Measurements from ENCODE around the gene APBB2. TPM values are rescaled to one million over a fixed set of nuclear protein-coding genes. Genes with fewer than 3 reads are reported as not detected.

APBB2 gene
- total and polyA plus RNA-seq, 10 of the 15 experiments (the other 5 are each of a cell fraction or from before 2014, with no cell fraction given) = 2.7 to 24.6 (median 19.0) TPM

DNA sequence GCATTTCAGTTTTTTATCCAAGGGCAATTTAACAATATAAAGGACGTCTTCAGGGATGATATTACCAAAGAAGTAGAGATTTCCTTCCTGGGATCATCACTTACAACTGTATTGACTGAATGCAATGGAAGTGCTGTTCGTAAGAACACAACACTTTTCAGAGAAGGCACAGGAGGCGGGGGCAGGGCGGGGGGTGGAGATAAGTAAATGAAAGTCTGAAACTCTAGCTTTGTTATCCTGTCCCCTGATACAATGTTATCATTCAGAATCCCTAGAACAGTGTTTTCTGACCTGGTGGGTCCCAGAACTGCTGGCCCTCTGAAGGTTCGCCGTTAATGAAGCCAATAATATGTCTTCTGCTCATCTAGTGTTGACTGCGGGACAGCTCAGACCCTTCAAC, 340.0 kb downstream of the APBB2 start:
- POLR2A ChIA-PET = interaction anchor here (0.5 kb wide), 1 partner anchor 20 kb away, joined by 4 read pairs; no protein-coding TSS in a partner anchor
- ATAC-seq (no peak), FAIRE-seq (no peak), DNase-seq (ENCODE audit: low read depth, low spot score) (no peak)
- BruUV-seq (replicated peaks) = no TSS peak
- TF ChIP-seq ZNF384 (IDR thresholded peaks at IDR 0.05; ENCODE audit: borderline replicate concordance, low read depth, low read length) = no peak
- no peak for TF ChIP-seq YBX1 (IDR thresholded peaks at IDR 0.05)
- TF ChIP-seq KAT2A (conservative IDR thresholded peaks at IDR 0.05; ENCODE audit: control insufficient read depth, low read depth, low read length) = no peak
- no peak for TF ChIP-seq CEBPB (IDR thresholded peaks at IDR 0.05; ENCODE audit: borderline replicate concordance in 1 of 2, low read depth in 2 of 2, low read length in 2 of 2)
- no peak overlapping the region for H3K27ac ChIP-seq (ENCODE audit: control insufficient read depth, insufficient read depth)
- no peak overlapping the region for H3K4me2 ChIP-seq (ENCODE audit: control insufficient read depth, insufficient read depth)
- no peak overlapping the region for H3K9ac ChIP-seq (ENCODE audit: control insufficient read depth, insufficient read depth, low read length)
- SMC1A ChIA-PET (ENCODE audit: uncharacterized antibody, unreplicated experiment) = interaction anchor here (1.0 to 2.2 kb wide), 3 partner anchors 10 to 25 kb away, joined by 4 to 12 read pairs (median 5); no protein-coding TSS in a partner anchor
- H3K36me3 ChIP-seq (ENCODE audit: control insufficient read depth in 2 of 2, insufficient read depth in 2 of 2, low read length in 1 of 2) = no peaks in the 10 kb centered on the region
- RAD21 ChIA-PET (ENCODE audit: unreplicated experiment) = no interaction called here
- H3K9me3 ChIP-seq (replicated peaks; ENCODE audit: control insufficient read depth, insufficient read depth, low read length) = no peaks in the 10 kb centered on the region
- H3K4me3 ChIP-seq = no peak overlapping the region
- no peaks in the 10 kb centered on the region for H3K79me2 ChIP-seq (ENCODE audit: control insufficient read depth, insufficient read depth, low read length)
- H2AFZ ChIP-seq (ENCODE audit: control insufficient read depth, low read depth, low read length) = no peak overlapping the region
- intact Hi-C loops (cut with micrococcal nuclease; ENCODE audit: unreplicated experiment) (no loop called here), in situ Hi-C loops (cut with MboI) (no loop called here)
- H4K20me1 ChIP-seq (ENCODE audit: control insufficient read depth, insufficient read depth) = no peaks in the 10 kb centered on the region
- WGBS (ENCODE audit: insufficient coverage, insufficient replicate concordance, low lambda C conversion rate, missing lambda C conversion rate) = 78% methylated on average over 7 of the region's 7 CpGs
- H3K27me3 ChIP-seq (replicated peaks in 1 of 2; ENCODE audit: control insufficient read depth in 2 of 2, insufficient read depth in 2 of 2, low read length in 1 of 2) = no peaks in the 10 kb centered on the region
- CTCF ChIA-PET = interaction anchor here (0.8 to 1.6 kb wide), 3 partner anchors 18 to 34 kb away, joined by 3 to 5 read pairs (median 4); no protein-coding TSS in a partner anchor
- no peaks in the 10 kb centered on the region for H3K4me1 ChIP-seq (ENCODE audit: control insufficient read depth, insufficient read depth, low read length)

DNA sequence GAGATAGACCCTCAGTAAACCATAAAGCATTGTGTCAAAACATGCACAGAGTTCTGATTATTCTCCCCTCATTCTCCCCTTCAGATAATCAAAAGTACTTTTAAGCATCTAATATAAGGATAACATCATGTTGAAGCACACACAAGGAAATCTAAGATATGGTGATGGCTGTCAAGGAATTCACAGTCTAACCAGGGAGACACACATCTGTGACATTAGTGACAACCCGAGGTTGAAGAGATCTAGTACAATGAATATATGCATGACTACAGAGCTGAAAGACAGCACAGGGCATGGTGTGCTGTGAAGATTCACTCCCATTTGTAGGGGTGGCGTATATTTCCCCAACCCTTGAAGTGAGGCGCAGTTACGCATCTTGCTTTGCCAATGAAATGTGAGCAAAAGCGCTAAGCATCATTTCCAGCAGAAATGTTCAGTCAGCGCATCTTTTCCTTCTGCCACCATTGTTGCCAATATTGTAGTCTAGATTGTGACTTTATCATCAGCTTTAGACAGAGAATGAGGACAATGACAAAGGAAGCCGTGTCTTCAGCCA, 342.6 kb downstream of the APBB2 start:
- intact Hi-C loops (cut with micrococcal nuclease; ENCODE audit: unreplicated experiment) (no loop called here), in situ Hi-C loops (cut with MboI) (no loop called here)
- Histone ChIP-seq H3K27me3 (replicated peaks in 1 of 2; ENCODE audit: control insufficient read depth in 2 of 2, insufficient read depth in 2 of 2, low read length in 1 of 2) (no peaks in the 10 kb centered on the region), H3K4me3 (no peak overlapping the region), H3K4me1 (ENCODE audit: control insufficient read depth, insufficient read depth, low read length) (no peaks in the 10 kb centered on the region), H4K20me1 (ENCODE audit: control insufficient read depth, insufficient read depth) (no peaks in the 10 kb centered on the region), H3K9ac (ENCODE audit: control insufficient read depth, insufficient read depth, low read length) (no peak overlapping the region), H3K27ac (ENCODE audit: control insufficient read depth, insufficient read depth) (no peak overlapping the region), H3K4me2 (ENCODE audit: control insufficient read depth, insufficient read depth) (no peak overlapping the region), H3K79me2 (ENCODE audit: control insufficient read depth, insufficient read depth, low read length) (no peaks in the 10 kb centered on the region), H2AFZ (ENCODE audit: control insufficient read depth, low read depth, low read length) (no peak overlapping the region), H3K36me3 (ENCODE audit: control insufficient read depth in 2 of 2, insufficient read depth in 2 of 2, low read length in 1 of 2) (no peaks in the 10 kb centered on the region), H3K9me3 (replicated peaks; ENCODE audit: control insufficient read depth, insufficient read depth, low read length) (no peaks in the 10 kb centered on the region)
- ChIA-PET POLR2A (no interaction called here), CTCF (no interaction called here), RAD21 (ENCODE audit: unreplicated experiment) (no interaction called here), SMC1A (ENCODE audit: uncharacterized antibody, unreplicated experiment) (no interaction called here)
- BruUV-seq (replicated peaks) = no TSS peak
- DNase-seq (ENCODE audit: low read depth, low spot score) (no peak), ATAC-seq (no peak), FAIRE-seq (no peak)
- 83% methylated on average over 7 of the region's 7 CpGs for WGBS (ENCODE audit: insufficient coverage, insufficient replicate concordance, low lambda C conversion rate, missing lambda C conversion rate)
- TF ChIP-seq, protein P1, sequence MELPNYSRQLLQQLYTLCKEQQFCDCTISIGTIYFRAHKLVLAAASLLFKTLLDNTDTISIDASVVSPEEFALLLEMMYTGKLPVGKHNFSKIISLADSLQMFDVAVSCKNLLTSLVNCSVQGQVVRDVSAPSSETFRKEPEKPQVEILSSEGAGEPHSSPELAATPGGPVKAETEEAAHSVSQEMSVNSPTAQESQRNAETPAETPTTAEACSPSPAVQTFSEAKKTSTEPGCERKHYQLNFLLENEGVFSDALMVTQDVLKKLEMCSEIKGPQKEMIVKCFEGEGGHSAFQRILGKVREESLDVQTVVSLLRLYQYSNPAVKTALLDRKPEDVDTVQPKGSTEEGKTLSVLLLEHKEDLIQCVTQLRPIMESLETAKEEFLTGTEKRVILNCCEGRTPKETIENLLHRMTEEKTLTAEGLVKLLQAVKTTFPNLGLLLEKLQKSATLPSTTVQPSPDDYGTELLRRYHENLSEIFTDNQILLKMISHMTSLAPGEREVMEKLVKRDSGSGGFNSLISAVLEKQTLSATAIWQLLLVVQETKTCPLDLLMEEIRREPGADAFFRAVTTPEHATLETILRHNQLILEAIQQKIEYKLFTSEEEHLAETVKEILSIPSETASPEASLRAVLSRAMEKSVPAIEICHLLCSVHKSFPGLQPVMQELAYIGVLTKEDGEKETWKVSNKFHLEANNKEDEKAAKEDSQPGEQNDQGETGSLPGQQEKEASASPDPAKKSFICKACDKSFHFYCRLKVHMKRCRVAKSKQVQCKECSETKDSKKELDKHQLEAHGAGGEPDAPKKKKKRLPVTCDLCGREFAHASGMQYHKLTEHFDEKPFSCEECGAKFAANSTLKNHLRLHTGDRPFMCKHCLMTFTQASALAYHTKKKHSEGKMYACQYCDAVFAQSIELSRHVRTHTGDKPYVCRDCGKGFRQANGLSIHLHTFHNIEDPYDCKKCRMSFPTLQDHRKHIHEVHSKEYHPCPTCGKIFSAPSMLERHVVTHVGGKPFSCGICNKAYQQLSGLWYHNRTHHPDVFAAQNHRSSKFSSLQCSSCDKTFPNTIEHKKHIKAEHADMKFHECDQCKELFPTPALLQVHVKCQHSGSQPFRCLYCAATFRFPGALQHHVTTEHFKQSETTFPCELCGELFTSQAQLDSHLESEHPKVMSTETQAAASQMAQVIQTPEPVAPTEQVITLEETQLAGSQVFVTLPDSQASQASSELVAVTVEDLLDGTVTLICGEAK (IDR thresholded peaks at IDR 0.05; ENCODE audit: borderline replicate concordance) = no peak
- TF ChIP-seq RB1 (IDR thresholded peaks at IDR 0.05; ENCODE audit: borderline replicate concordance) (no peak), SIN3A (IDR thresholded peaks at IDR 0.05; ENCODE audit: low read depth, low read length) (no peak), TCF3 (IDR thresholded peaks at IDR 0.05; ENCODE audit: borderline replicate concordance, insufficient read depth, low read depth, low read length) (no peak), CHD4 (IDR thresholded peaks at IDR 0.05) (no peak), JUNB (IDR thresholded peaks at IDR 0.05) (no peak)
- TF ChIP-seq, protein P2, sequence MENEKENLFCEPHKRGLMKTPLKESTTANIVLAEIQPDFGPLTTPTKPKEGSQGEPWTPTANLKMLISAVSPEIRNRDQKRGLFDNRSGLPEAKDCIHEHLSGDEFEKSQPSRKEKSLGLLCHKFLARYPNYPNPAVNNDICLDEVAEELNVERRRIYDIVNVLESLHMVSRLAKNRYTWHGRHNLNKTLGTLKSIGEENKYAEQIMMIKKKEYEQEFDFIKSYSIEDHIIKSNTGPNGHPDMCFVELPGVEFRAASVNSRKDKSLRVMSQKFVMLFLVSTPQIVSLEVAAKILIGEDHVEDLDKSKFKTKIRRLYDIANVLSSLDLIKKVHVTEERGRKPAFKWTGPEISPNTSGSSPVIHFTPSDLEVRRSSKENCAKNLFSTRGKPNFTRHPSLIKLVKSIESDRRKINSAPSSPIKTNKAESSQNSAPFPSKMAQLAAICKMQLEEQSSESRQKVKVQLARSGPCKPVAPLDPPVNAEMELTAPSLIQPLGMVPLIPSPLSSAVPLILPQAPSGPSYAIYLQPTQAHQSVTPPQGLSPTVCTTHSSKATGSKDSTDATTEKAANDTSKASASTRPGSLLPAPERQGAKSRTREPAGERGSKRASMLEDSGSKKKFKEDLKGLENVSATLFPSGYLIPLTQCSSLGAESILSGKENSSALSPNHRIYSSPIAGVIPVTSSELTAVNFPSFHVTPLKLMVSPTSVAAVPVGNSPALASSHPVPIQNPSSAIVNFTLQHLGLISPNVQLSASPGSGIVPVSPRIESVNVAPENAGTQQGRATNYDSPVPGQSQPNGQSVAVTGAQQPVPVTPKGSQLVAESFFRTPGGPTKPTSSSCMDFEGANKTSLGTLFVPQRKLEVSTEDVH (IDR thresholded peaks at IDR 0.05; ENCODE audit: low read depth, partially characterized antibody) = no peak
